Trophoblast cell (in vitro differentiated cells and primary cell): ENCODE data around the gene PHLPP1.
"Not testable (repeated sequence)": the region's sequence is repeated elsewhere in the genome, so short reads cannot be mapped to it uniquely, and the experiment has no call there.

ENCODE experiments used
- DNase-seq, 2 donors: peaks; one replicate each; pipeline ENCODE4 v3.0.0-alpha.2; 2016
- H2AFZ ChIP-seq: 2 replicates; pipeline ENCODE4 v1.6.1; 2013; ENCODE audit warnings: low read length, moderate library complexity, mild to moderate bottlenecking; ENCODE audit not compliant: insufficient read depth, poor library complexity
- H2AK5ac ChIP-seq: 2 replicates; pipeline ENCODE4 v1.6.1; 2013; ENCODE audit warnings: mild to moderate bottlenecking, low read length
- H2BK120ac ChIP-seq: 2 replicates; pipeline ENCODE4 v1.6.1; 2013; ENCODE audit warnings: low read length, mild to moderate bottlenecking, moderate library complexity; ENCODE audit not compliant: insufficient read depth, poor library complexity
- H2BK12ac ChIP-seq: 2 replicates; pipeline ENCODE4 v1.6.1; 2013; ENCODE audit warnings: mild to moderate bottlenecking, low read length, moderate library complexity
- H2BK5ac ChIP-seq: 2 replicates; pipeline ENCODE4 v1.6.1; 2013; ENCODE audit warnings: low read length, low read depth, moderate library complexity, mild to moderate bottlenecking; ENCODE audit not compliant: poor library complexity
- H3K14ac ChIP-seq: 2 replicates; pipeline ENCODE4 v1.6.1; 2013; ENCODE audit warnings: mild to moderate bottlenecking, low read length
- H3K18ac ChIP-seq: 2 replicates; pipeline ENCODE4 v1.6.1; 2013; ENCODE audit warnings: mild to moderate bottlenecking, low read length
- H3K23ac ChIP-seq: 2 replicates; pipeline ENCODE4 v1.6.1; 2013; ENCODE audit warnings: low read length
- H3K27ac ChIP-seq: 2 replicates; pipeline ENCODE4 v1.5.1; 2013; ENCODE audit warnings: low read depth, mild to moderate bottlenecking, inconsistent platforms, low read length, moderate library complexity
- H3K27me3 ChIP-seq: 2 replicates; pipeline ENCODE4 v1.6.1; 2013; ENCODE audit warnings: inconsistent platforms, mild to moderate bottlenecking, low read length, moderate library complexity; ENCODE audit not compliant: insufficient read depth
- H3K36me3 ChIP-seq, 2 experiments: 1 replicate in 1 of 2; 2 replicates in 1 of 2; pipeline ENCODE4 v1.6.1; 2013; ENCODE audit warnings: low read length in 2 of 2, mild to moderate bottlenecking in 2 of 2, moderate library complexity in 1 of 2; ENCODE audit not compliant: insufficient read depth in 2 of 2, control insufficient read depth in 1 of 2
- H3K4ac ChIP-seq: 2 replicates; pipeline ENCODE4 v1.6.1; 2013; ENCODE audit warnings: low read depth, mild to moderate bottlenecking, low read length, moderate library complexity
- H3K4me1 ChIP-seq, 2 experiments: 1 replicate in 1 of 2; 2 replicates in 1 of 2; pipeline ENCODE4 v1.6.1; 2013; ENCODE audit warnings: low read length in 2 of 2, mild to moderate bottlenecking in 2 of 2, moderate library complexity in 1 of 2; ENCODE audit not compliant: insufficient read depth in 2 of 2, control insufficient read depth in 1 of 2
- H3K4me2 ChIP-seq: 2 replicates; pipeline ENCODE4 v1.6.1; 2013; ENCODE audit warnings: inconsistent platforms, mild to moderate bottlenecking, low read length, moderate library complexity
- H3K4me3 ChIP-seq: 2 replicates; pipeline ENCODE4 v1.5.1; 2013; ENCODE audit warnings: mild to moderate bottlenecking, low read depth, low read length, inconsistent platforms
- H3K79me1 ChIP-seq: one replicate; pipeline ENCODE4 v1.6.1; 2013; ENCODE audit warnings: low read length
- H3K79me2 ChIP-seq: 2 replicates; pipeline ENCODE4 v1.6.1; 2013; ENCODE audit warnings: low read length, mild to moderate bottlenecking; ENCODE audit not compliant: control insufficient read depth, insufficient read depth, poor library complexity
- H3K9ac ChIP-seq: 2 replicates; pipeline ENCODE4 v1.6.1; 2013; ENCODE audit warnings: mild to moderate bottlenecking, low read length
- H3K9me3 ChIP-seq: 2 replicates; pipeline ENCODE4 v1.6.1; 2013; ENCODE audit warnings: low read depth, mild to moderate bottlenecking, control low read depth, inconsistent platforms, low read length; ENCODE audit not compliant: insufficient read depth
- H4K12ac ChIP-seq: 2 replicates; pipeline ENCODE4 v1.6.1; 2013; ENCODE audit warnings: low read depth, mild to moderate bottlenecking, low read length, moderate library complexity
- H4K8ac ChIP-seq: 2 replicates; pipeline ENCODE4 v1.6.1; 2013; ENCODE audit warnings: low read depth, mild to moderate bottlenecking, low read length, moderate library complexity
- H4K91ac ChIP-seq: one replicate; pipeline ENCODE4 v1.6.1; 2013; ENCODE audit warnings: low read depth, mild to moderate bottlenecking, low read length, moderate library complexity
- WGBS: extraction: QIAGEN DNeasy Blood & Tissue Kit; methylation state at CpG from one replicate; pipeline ENCODE4 v1.1.7; 2013; ENCODE audit warnings: missing lambda C conversion rate; ENCODE audit not compliant: insufficient read length, insufficient coverage; ENCODE audit errors: extremely low coverage; 5-methylcytosine and 5-hydroxymethylcytosine counted together

The PHLPP1 gene

DNA sequence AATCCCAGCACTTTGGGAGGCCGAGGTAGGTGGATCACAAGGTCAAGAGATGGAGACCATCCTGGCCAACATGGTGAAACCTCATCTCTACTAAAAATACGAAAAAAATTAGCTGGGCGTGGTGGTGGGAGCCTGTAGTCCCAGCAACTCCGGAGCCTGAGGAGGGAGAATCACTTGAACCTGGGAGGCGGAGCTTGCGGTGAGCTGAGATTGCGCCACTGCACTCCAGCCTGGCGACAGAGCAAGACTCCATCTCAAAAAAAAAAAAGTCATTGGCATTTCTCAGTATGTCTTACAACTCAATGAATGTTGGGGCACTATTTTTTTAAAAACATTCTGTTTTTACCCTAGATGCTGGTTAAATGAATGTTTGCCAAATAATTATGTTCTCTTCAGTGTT, 94.1 kb downstream of the PHLPP1 start:
- H3K4ac ChIP-seq, H3K27ac ChIP-seq, H3K27me3 ChIP-seq, H4K12ac ChIP-seq, H2BK12ac ChIP-seq, H3K4me2 ChIP-seq, H3K18ac ChIP-seq, H4K91ac ChIP-seq, H3K79me1 ChIP-seq, H3K23ac ChIP-seq, H3K9me3 ChIP-seq, H3K14ac ChIP-seq, H3K4me3 ChIP-seq, H2BK5ac ChIP-seq, H3K9ac ChIP-seq, H2AK5ac ChIP-seq, H2BK120ac ChIP-seq, H3K4me1 ChIP-seq, H3K36me3 ChIP-seq, H2AFZ ChIP-seq, H4K8ac ChIP-seq, H3K79me2 ChIP-seq: not testable (repeated sequence)
- no CpG with 5 or more reads among the region's 8 CpGs for WGBS
- peak in 1 of 2 donors; percentile 16 for DNase-seq

DNA sequence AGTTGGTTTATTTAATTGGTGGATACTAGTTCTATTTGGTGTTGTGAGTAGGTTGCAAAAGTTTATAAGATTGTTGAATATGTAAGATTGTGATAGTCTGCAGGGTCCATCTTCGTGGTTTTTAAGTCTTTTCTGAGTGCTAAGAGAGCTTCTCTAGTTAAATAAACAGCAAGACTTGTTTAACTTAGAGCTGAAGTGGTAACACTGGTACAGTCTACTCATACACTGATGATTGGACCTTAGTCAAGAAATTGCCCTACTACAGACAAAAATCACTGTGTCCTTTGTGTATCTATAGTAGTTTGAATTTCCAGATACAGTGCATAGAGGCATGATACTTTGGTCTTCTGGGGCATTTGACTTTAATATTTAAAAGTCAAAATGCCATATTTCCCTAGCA, 94.6 kb downstream of the PHLPP1 start:
- Histone ChIP-seq H2AK5ac (no peak overlapping the region), H3K27me3 (no peaks in the 10 kb centered on the region), H3K4me3 (no peak overlapping the region), H4K8ac (no peak overlapping the region), H3K14ac (no peak overlapping the region), H3K9ac (no peak overlapping the region), H4K12ac (no peak overlapping the region), H3K27ac (no peak overlapping the region), H3K4me1 (peaks cover 0 to 5% of the 10 kb centered on the region in 2 experiments), H3K4ac (no peak overlapping the region), H3K23ac (no peak overlapping the region), H3K79me2 (no peaks in the 10 kb centered on the region), H3K18ac (no peak overlapping the region), H2BK120ac (no peak overlapping the region), H4K91ac (no peak overlapping the region), H2AFZ (no peak overlapping the region), H3K79me1 (peaks cover 3% of the 10 kb centered on the region), H3K9me3 (no peaks in the 10 kb centered on the region), H3K4me2 (no peak overlapping the region), H2BK5ac (no peak overlapping the region), H3K36me3 (no peaks in the 10 kb centered on the region), H2BK12ac (no peak overlapping the region)
- DNase-seq: no peak
- WGBS: no CpG with 5 or more reads among the region's 1 CpG

DNA sequence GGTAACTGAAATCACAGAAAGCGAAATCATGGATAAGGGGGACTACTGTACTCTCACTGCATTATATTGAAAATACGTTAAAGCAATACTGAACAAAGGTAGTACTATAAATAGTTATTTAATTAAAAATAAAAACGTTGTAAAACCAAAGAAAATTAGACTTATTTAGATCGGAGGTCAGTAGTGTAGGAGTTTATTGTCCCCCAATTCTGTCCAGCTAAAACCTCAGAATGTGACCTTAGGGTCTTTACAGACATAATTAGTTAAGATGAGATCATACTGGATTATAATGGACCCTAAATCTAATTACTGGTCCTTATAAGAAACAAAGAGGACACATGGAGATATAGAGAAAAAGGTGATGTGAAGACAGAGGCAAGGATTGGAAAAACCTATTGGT, 95.3 kb downstream of the PHLPP1 start:
- H3K9me3 ChIP-seq: no peaks in the 10 kb centered on the region
- peaks cover 4% of the 10 kb centered on the region for H3K79me1 ChIP-seq
- H3K4me2 ChIP-seq: no peak overlapping the region
- H3K27ac ChIP-seq: no peak overlapping the region
- no peak for DNase-seq
- H2AFZ ChIP-seq: no peak overlapping the region
- no peak overlapping the region for H3K9ac ChIP-seq
- H3K4me1 ChIP-seq: peaks cover 3 to 5% of the 10 kb centered on the region in 2 experiments
- no peak overlapping the region for H2AK5ac ChIP-seq
- no peak overlapping the region for H2BK5ac ChIP-seq
- no peak overlapping the region for H3K4me3 ChIP-seq
- H3K36me3 ChIP-seq: no peaks in the 10 kb centered on the region
- no peak overlapping the region for H2BK12ac ChIP-seq
- no peak overlapping the region for H4K91ac ChIP-seq
- H3K27me3 ChIP-seq: no peaks in the 10 kb centered on the region
- no peak overlapping the region for H3K14ac ChIP-seq
- no peak overlapping the region for H4K12ac ChIP-seq
- H3K18ac ChIP-seq: no peak overlapping the region
- H3K4ac ChIP-seq: no peak overlapping the region
- H3K79me2 ChIP-seq: no peaks in the 10 kb centered on the region
- no peak overlapping the region for H4K8ac ChIP-seq
- no CpG with 5 or more reads among the region's 4 CpGs for WGBS
- H3K23ac ChIP-seq: no peak overlapping the region
- H2BK120ac ChIP-seq: no peak overlapping the region

DNA sequence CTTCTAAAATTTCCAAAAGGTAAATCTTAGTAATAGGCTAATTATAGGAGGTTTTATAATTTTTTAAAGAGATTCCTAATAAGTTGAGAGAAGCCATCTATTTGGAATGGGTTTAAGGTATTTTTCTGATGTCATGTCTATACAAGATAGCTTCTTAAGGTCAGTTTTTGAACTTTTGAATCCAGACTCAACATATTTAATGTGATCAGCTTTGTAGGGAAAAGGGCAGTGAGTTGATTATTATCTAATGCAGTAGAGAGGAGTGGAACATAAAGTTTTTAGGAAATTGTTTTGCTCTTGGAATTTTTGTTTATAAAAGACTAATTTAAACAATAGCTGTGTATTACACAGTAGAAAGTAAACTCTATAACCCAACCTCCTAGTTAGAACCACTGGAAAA, 96.3 kb downstream of the PHLPP1 start:
- H3K4me1 ChIP-seq: peaks cover 3 to 5% of the 10 kb centered on the region in 2 experiments
- H3K79me1 ChIP-seq: peaks cover 4% of the 10 kb centered on the region
- peak overlapping the region; percentile 43 for H3K27ac ChIP-seq
- no peak overlapping the region for H2AFZ ChIP-seq
- H3K36me3 ChIP-seq: no peaks in the 10 kb centered on the region
- H3K79me2 ChIP-seq: no peaks in the 10 kb centered on the region
- no peak overlapping the region for H2BK12ac ChIP-seq
- no peak overlapping the region for H4K91ac ChIP-seq
- H3K4me3 ChIP-seq: no peak overlapping the region
- no peak overlapping the region for H3K4ac ChIP-seq
- H3K27me3 ChIP-seq: no peaks in the 10 kb centered on the region
- no peak overlapping the region for H3K9ac ChIP-seq
- no peak overlapping the region for H3K18ac ChIP-seq
- H3K14ac ChIP-seq: no peak overlapping the region
- H4K12ac ChIP-seq: no peak overlapping the region
- no peak overlapping the region for H2AK5ac ChIP-seq
- DNase-seq: peak in 1 of 2 donors; percentile 73
- H3K23ac ChIP-seq: no peak overlapping the region
- no peak overlapping the region for H2BK5ac ChIP-seq
- H3K9me3 ChIP-seq: no peaks in the 10 kb centered on the region
- no peak overlapping the region for H3K4me2 ChIP-seq
- no peak overlapping the region for H2BK120ac ChIP-seq
- no peak overlapping the region for H4K8ac ChIP-seq
